DMS114 treated with DMSO at 0.1 percent for 48 hours (cell line): Measurements from ENCODE around the gene VPS13D.

Experiments
- DNase-seq: peaks from one replicate; lab custom pipeline; 2025; ENCODE audit not compliant: unreplicated experiment; lab: John Stamatoyannopoulos, UW

VPS13D gene

GRCh38 chr1:12230549-12231275 is 882 bp downstream of the VPS13D start:
- no peak for DNase-seq

- no peak for DNase-seq
Observed at GRCh38 chr1:12231276-12231595, 1.4 kb downstream of the VPS13D start.

GRCh38 chr1:12232221-12232620 is 2.4 kb downstream of the VPS13D start:
- DNase-seq, result no peak

- no peak for DNase-seq
Observed at GRCh38 chr1:12244078-12244477, 14.2 kb downstream of the VPS13D start.

GRCh38 chr1:12244585-12244984 is 14.8 kb downstream of the VPS13D start:
- DNase-seq, result no peak

- no peak for DNase-seq
Observed at GRCh38 chr1:12245116-12245515, 15.3 kb downstream of the VPS13D start.

- DNase-seq, result no peak
Observed at GRCh38 chr1:12245733-12246132, 15.9 kb downstream of the VPS13D start.

GRCh38 chr1:12246584-12246983 is 16.8 kb downstream of the VPS13D start:
- no peak for DNase-seq

GRCh38 chr1:12249181-12249580 is 19.4 kb downstream of the VPS13D start:
- no peak for DNase-seq

GRCh38 chr1:12249748-12250147 is 19.9 kb downstream of the VPS13D start:
- no peak for DNase-seq

- DNase-seq, result no peak
Observed at GRCh38 chr1:12251442-12251841, 21.6 kb downstream of the VPS13D start.

- DNase-seq, result no peak
Observed at GRCh38 chr1:12255913-12256312, 26.1 kb downstream of the VPS13D start.

- no peak for DNase-seq
Observed at GRCh38 chr1:12258272-12258671, 28.4 kb downstream of the VPS13D start.

GRCh38 chr1:12269351-12269750 is 39.5 kb downstream of the VPS13D start:
- no peak for DNase-seq

- no peak for DNase-seq
Observed at GRCh38 chr1:12271033-12271432, 41.2 kb downstream of the VPS13D start.

GRCh38 chr1:12272770-12273169 is 42.9 kb downstream of the VPS13D start:
- no peak for DNase-seq

GRCh38 chr1:12275370-12275769 is 45.5 kb downstream of the VPS13D start:
- no peak for DNase-seq

- no peak for DNase-seq
Observed at GRCh38 chr1:12276225-12276624, 46.4 kb downstream of the VPS13D start.

GRCh38 chr1:12279003-12279402 is 49.2 kb downstream of the VPS13D start:
- DNase-seq, result no peak

GRCh38 chr1:12279728-12280464 is 50.1 kb downstream of the VPS13D start:
- DNase-seq, result no peak

- DNase-seq, result no peak
Observed at GRCh38 chr1:12282142-12282541, 52.3 kb downstream of the VPS13D start.

- no peak for DNase-seq
Observed at GRCh38 chr1:12284486-12284885, 54.7 kb downstream of the VPS13D start.
